ENCODE results near the gene LBP. TPM values are rescaled to one million over a fixed set of nuclear protein-coding genes. Genes with fewer than 3 reads are reported as not detected.
A peak's percentile ranks its signal among the peaks of the same experiment; 100 is the strongest.

LBP gene, protein sequence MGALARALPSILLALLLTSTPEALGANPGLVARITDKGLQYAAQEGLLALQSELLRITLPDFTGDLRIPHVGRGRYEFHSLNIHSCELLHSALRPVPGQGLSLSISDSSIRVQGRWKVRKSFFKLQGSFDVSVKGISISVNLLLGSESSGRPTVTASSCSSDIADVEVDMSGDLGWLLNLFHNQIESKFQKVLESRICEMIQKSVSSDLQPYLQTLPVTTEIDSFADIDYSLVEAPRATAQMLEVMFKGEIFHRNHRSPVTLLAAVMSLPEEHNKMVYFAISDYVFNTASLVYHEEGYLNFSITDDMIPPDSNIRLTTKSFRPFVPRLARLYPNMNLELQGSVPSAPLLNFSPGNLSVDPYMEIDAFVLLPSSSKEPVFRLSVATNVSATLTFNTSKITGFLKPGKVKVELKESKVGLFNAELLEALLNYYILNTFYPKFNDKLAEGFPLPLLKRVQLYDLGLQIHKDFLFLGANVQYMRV
- total RNA-seq (ENCODE audit: low replicate concordance): not detected in 2 replicates

GRCh38 chr20:38346247-38346651, at the start of gene LBP:
Gene LBP, plus strand, starts transcription at chr20:38346482. Its CDS starts 35 bp downstream, at chr20:38346517.
- no peak for DNase-seq (ENCODE audit: low read depth)
- TF ChIP-seq, protein P1, sequence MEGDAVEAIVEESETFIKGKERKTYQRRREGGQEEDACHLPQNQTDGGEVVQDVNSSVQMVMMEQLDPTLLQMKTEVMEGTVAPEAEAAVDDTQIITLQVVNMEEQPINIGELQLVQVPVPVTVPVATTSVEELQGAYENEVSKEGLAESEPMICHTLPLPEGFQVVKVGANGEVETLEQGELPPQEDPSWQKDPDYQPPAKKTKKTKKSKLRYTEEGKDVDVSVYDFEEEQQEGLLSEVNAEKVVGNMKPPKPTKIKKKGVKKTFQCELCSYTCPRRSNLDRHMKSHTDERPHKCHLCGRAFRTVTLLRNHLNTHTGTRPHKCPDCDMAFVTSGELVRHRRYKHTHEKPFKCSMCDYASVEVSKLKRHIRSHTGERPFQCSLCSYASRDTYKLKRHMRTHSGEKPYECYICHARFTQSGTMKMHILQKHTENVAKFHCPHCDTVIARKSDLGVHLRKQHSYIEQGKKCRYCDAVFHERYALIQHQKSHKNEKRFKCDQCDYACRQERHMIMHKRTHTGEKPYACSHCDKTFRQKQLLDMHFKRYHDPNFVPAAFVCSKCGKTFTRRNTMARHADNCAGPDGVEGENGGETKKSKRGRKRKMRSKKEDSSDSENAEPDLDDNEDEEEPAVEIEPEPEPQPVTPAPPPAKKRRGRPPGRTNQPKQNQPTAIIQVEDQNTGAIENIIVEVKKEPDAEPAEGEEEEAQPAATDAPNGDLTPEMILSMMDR (IDR thresholded peaks at IDR 0.05; ENCODE audit: insufficient read depth, low read length): no peak
- no peak within 1 kb of the TSS for H3K4me3 ChIP-seq (ENCODE audit: low read depth, low read length)

- TF ChIP-seq, protein P1 (IDR thresholded peaks at IDR 0.05; ENCODE audit: insufficient read depth, low read length): no peak
- no peak overlapping the region for H3K4me3 ChIP-seq (ENCODE audit: low read depth, low read length)
- DNase-seq (ENCODE audit: low read depth): no peak
Observed at GRCh38 chr20:38297916-38298674, 48.2 kb upstream of the LBP start.

GRCh38 chr20:38298768-38299288, 47.5 kb upstream of the LBP start:
- no peak overlapping the region for H3K4me3 ChIP-seq (ENCODE audit: low read depth, low read length)
- TF ChIP-seq, protein P1 (IDR thresholded peaks at IDR 0.05; ENCODE audit: insufficient read depth, low read length): no peak
- peak; percentile 91 for DNase-seq (ENCODE audit: low read depth)

- DNase-seq (ENCODE audit: low read depth): no peak
- no peak overlapping the region for H3K4me3 ChIP-seq (ENCODE audit: low read depth, low read length)
- TF ChIP-seq, protein P1 (IDR thresholded peaks at IDR 0.05; ENCODE audit: insufficient read depth, low read length): no peak
Observed at GRCh38 chr20:38299963-38300362, 46.3 kb upstream of the LBP start.

GRCh38 chr20:38300438-38300837, 45.8 kb upstream of the LBP start:
- H3K4me3 ChIP-seq (ENCODE audit: low read depth, low read length): no peak overlapping the region
- TF ChIP-seq, protein P1 (IDR thresholded peaks at IDR 0.05; ENCODE audit: insufficient read depth, low read length): no peak
- DNase-seq (ENCODE audit: low read depth): no peak

DNA sequence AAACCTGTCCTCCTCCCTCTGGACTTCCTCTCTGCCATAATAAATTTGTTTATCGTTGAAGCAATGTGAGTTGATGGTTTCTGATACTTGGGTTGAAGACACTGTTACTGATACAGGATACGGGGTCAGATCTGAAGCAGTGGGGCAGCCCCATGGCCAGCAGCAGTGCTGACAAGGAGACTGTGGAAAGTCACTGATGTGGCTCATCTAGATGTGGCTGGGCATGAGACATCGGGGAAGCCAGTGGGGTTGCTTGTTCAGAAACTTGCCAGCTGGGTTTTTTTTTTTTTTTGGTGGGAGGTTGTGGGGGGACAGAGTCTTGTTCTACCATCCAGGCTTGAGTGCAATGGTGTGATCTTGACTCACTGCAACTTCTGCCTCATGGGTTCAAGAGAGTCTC, 45.0 kb upstream of the LBP start:
- no peak overlapping the region for H3K4me3 ChIP-seq (ENCODE audit: low read depth, low read length)
- no peak for DNase-seq (ENCODE audit: low read depth)
- TF ChIP-seq, protein P1 (IDR thresholded peaks at IDR 0.05; ENCODE audit: insufficient read depth, low read length): no peak
